H1 (cell line): ENCODE measurements around the gene TTC22. TPM values are rescaled to one million over a fixed set of nuclear protein-coding genes. Genes with fewer than 3 reads are reported as not detected.

Experiments
- CTCF ChIA-PET: fragments of 300-600 bp; sonication (Branson Sonifier 250); formaldehyde crosslinking; loops from one replicate; lab custom pipeline; 2021; ENCODE audit not compliant: partially characterized antibody; lab: Charles Lee
- POLR2A ChIA-PET: fragments of 300-600 bp; sonication (Branson Sonifier 250); formaldehyde crosslinking; loops from one replicate; lab custom pipeline; 2021; ENCODE audit warnings: inconsistent platforms; ENCODE audit not compliant: partially characterized antibody; lab: Charles Lee
- DNase-seq, 2 experiments: peaks; one replicate each; pipeline versions ENCODE4 v3.0.0 to v3.0.0-alpha.2; 2010 to 2022; ENCODE audit warnings: low spot score in 2 of 2, low read depth in 1 of 2, mixed read lengths in 1 of 2
- FAIRE-seq: peaks from 2 replicates; lab custom pipeline; 2011; peaks lifted over from hg19 to GRCh38; lab: Jason Lieb, UNC
- H2AFZ ChIP-seq: 2 replicates; pipeline ENCODE4 v1.8.1; 2012; ENCODE audit warnings: low read length, inconsistent platforms
- H2AK5ac ChIP-seq: 2 replicates; pipeline ENCODE4 v1.6.1; 2013; ENCODE audit warnings: low read depth, low read length
- H2BK120ac ChIP-seq: replicated peaks from 2 replicates; pipeline ENCODE3; 2013; ENCODE audit warnings: low read depth, low read length, inconsistent platforms
- H2BK12ac ChIP-seq: 2 replicates; pipeline ENCODE4 v1.6.1; 2013; ENCODE audit warnings: low read depth, low read length
- H2BK15ac ChIP-seq: 2 replicates; pipeline ENCODE4 v1.6.1; 2013; ENCODE audit warnings: low read length
- H2BK20ac ChIP-seq: 2 replicates; pipeline ENCODE4 v1.6.1; 2013; ENCODE audit warnings: low read length
- H2BK5ac ChIP-seq: 2 replicates; pipeline ENCODE4 v1.6.1; 2013; ENCODE audit warnings: low read depth, low read length
- H3K14ac ChIP-seq: 2 replicates; pipeline ENCODE4 v1.6.1; 2013; ENCODE audit warnings: inconsistent platforms; ENCODE audit not compliant: insufficient read length
- H3K18ac ChIP-seq: 2 replicates; pipeline ENCODE4 v1.6.1; 2013; ENCODE audit warnings: low read length; ENCODE audit errors: extremely low read depth
- H3K23ac ChIP-seq: 2 replicates; pipeline ENCODE4 v1.6.1; 2013; ENCODE audit warnings: inconsistent platforms; ENCODE audit not compliant: insufficient read length
- H3K23me2 ChIP-seq: 2 replicates; pipeline ENCODE4 v1.6.1; 2013; ENCODE audit warnings: low read depth, low read length
- H3K27ac ChIP-seq: 2 replicates; pipeline ENCODE4 v1.6.1; 2011; ENCODE audit warnings: low read depth, low read length, inconsistent platforms
- H3K27me3 ChIP-seq, 4 experiments: replicated peaks in 1 of 4; 1 replicate in 1 of 4; 2 replicates in 3 of 4; pipeline versions ENCODE4 v1.6.1 to v1.8.1; 2011 to 2013; ENCODE audit warnings: low read length in 3 of 4, mild to moderate bottlenecking in 3 of 4, inconsistent platforms in 2 of 4, mixed read lengths in 2 of 4, moderate library complexity in 1 of 4; ENCODE audit not compliant: control insufficient read depth in 3 of 4, insufficient read depth in 3 of 4; ENCODE audit errors: extremely low read depth in 1 of 4
- H3K36me3 ChIP-seq, 4 experiments: 2 replicates each; pipeline versions ENCODE4 v1.6.1 to v1.8.1; 2011 to 2013; ENCODE audit warnings: mild to moderate bottlenecking in 4 of 4, low read length in 3 of 4, moderate library complexity in 2 of 4, control low read depth in 1 of 4, inconsistent platforms in 1 of 4; ENCODE audit not compliant: insufficient read depth in 4 of 4, control insufficient read depth in 2 of 4
- H3K4ac ChIP-seq: replicated peaks from 2 replicates; pipeline ENCODE3; 2013; ENCODE audit warnings: low read length, low read depth, mixed read lengths, inconsistent platforms; ENCODE audit not compliant: insufficient read length
- H3K4me1 ChIP-seq, 4 experiments: replicated peaks in 1 of 4; 1 replicate in 1 of 4; 2 replicates in 3 of 4; pipeline versions ENCODE4 v1.6.1 to v1.8.1; 2011 to 2013; ENCODE audit warnings: low read length in 3 of 4, inconsistent platforms in 2 of 4, mixed read lengths in 1 of 4; ENCODE audit not compliant: insufficient read depth in 4 of 4, control insufficient read depth in 3 of 4
- H3K4me2 ChIP-seq, 2 experiments: 2 replicates each; pipeline versions ENCODE4 v1.6.1 to v1.8.1; 2011 to 2013; ENCODE audit warnings: low read depth in 2 of 2, low read length in 2 of 2, control low read depth in 1 of 2, inconsistent platforms in 1 of 2, mild to moderate bottlenecking in 1 of 2; ENCODE audit not compliant: insufficient read depth in 1 of 2
- H3K4me3 ChIP-seq, 4 experiments: fragments of 200-600, 300-600 bp in 1 of 4; sonication (generic), shearing (Covaris generic), sonication (Bioruptor Twin) in 1 of 4; 2 replicates each; pipeline versions ENCODE4 v1.5.1 to v1.8.1; 2011 to 2016; ENCODE audit warnings: low read length in 4 of 4, low read depth in 3 of 4, control low read depth in 2 of 4, inconsistent platforms in 2 of 4, mild to moderate bottlenecking in 2 of 4, mixed read lengths in 1 of 4, moderate library complexity in 1 of 4; ENCODE audit not compliant: insufficient read depth in 2 of 4; ENCODE audit errors: extremely low read depth in 1 of 4
- H3K56ac ChIP-seq: replicated peaks from 2 replicates; pipeline ENCODE3; 2013; ENCODE audit warnings: low read depth, mild to moderate bottlenecking, mixed read lengths, low read length, inconsistent platforms; ENCODE audit not compliant: insufficient read length
- H3K79me1 ChIP-seq: 2 replicates; pipeline ENCODE4 v1.6.1; 2013; ENCODE audit warnings: low read depth, low read length, control low read depth
- H3K79me2 ChIP-seq, 2 experiments: 2 replicates each; pipeline versions ENCODE4 v1.6.1 to v1.8.1; 2012 to 2013; ENCODE audit warnings: low read length in 2 of 2, mild to moderate bottlenecking in 2 of 2, inconsistent platforms in 1 of 2; ENCODE audit not compliant: insufficient read depth in 2 of 2, control insufficient read depth in 1 of 2
- H3K9ac ChIP-seq, 4 experiments: replicated peaks in 1 of 4; 1 replicate in 1 of 4; 2 replicates in 3 of 4; pipeline versions ENCODE4 v1.6.1 to v1.8.1; 2011 to 2013; ENCODE audit warnings: low read depth in 3 of 4, low read length in 3 of 4, control low read depth in 2 of 4, mild to moderate bottlenecking in 2 of 4, moderate library complexity in 2 of 4, inconsistent platforms in 1 of 4; ENCODE audit errors: extremely low read depth in 1 of 4
- H3K9me3 ChIP-seq, 2 experiments: 2 replicates each; pipeline versions ENCODE4 v1.6.1 to v1.8.1; 2012 to 2013; ENCODE audit warnings: mild to moderate bottlenecking in 2 of 2, moderate library complexity in 2 of 2, control low read depth in 1 of 2, inconsistent platforms in 1 of 2, low read depth in 1 of 2, low read length in 1 of 2, mixed read lengths in 1 of 2; ENCODE audit not compliant: insufficient read depth in 2 of 2
- H4K20me1 ChIP-seq, 2 experiments: replicated peaks in 1 of 2; 2 replicates each; pipeline versions ENCODE3 to v1.8.1; 2011 to 2013; ENCODE audit warnings: inconsistent platforms in 2 of 2, low read length in 2 of 2, mild to moderate bottlenecking in 1 of 2; ENCODE audit not compliant: insufficient read depth in 2 of 2, control insufficient read depth in 1 of 2
- H4K5ac ChIP-seq: 2 replicates; pipeline ENCODE4 v1.6.1; 2013; ENCODE audit warnings: low read length, low read depth, mixed read lengths, inconsistent platforms; ENCODE audit not compliant: insufficient read length
- H4K8ac ChIP-seq: 2 replicates; pipeline ENCODE4 v1.8.0; 2013; ENCODE audit warnings: mild to moderate bottlenecking, moderate library complexity, low read length, inconsistent platforms; ENCODE audit not compliant: insufficient read depth; ENCODE audit errors: extremely low read depth
- H4K91ac ChIP-seq: replicated peaks from 2 replicates; pipeline ENCODE3; 2013; ENCODE audit warnings: low read length, mixed read lengths, inconsistent platforms; ENCODE audit not compliant: insufficient read length
- CBX8 ChIP-seq: fragments of 300-800, 300-1000 bp; sonication (generic); IDR thresholded peaks from 2 replicates; pipeline ENCODE4 v1.7.1; 2016; ENCODE audit warnings: low read depth, low read length, borderline replicate concordance
- E2F6 ChIP-seq: IDR thresholded peaks from 2 replicates; pipeline ENCODE4 v1.6.1; 2012; ENCODE audit warnings: inconsistent platforms
- POLR2AphosphoS5 ChIP-seq: IDR thresholded peaks from 2 replicates; pipeline ENCODE4 v1.6.1; 2011; ENCODE audit warnings: low read depth, low read length
- RAD21 ChIP-seq, 2 experiments: IDR thresholded peaks in 1 of 2; conservative IDR thresholded peaks in 1 of 2; 2 replicates each; pipeline ENCODE4 v1.6.1; 2011; ENCODE audit warnings: low read depth in 2 of 2, low read length in 2 of 2, improper control_type of control experiment in 1 of 2, inconsistent platforms in 1 of 2, mild to moderate bottlenecking in 1 of 2, moderate library complexity in 1 of 2
- RNF2 ChIP-seq: fragments of 200-900, 300-1000 bp; sonication (generic); IDR thresholded peaks from 2 replicates; pipeline ENCODE4 v1.7.1; 2016; ENCODE audit warnings: borderline replicate concordance, low read depth, mild to moderate bottlenecking, antibody characterized with exemption, low read length; ENCODE audit not compliant: poor library complexity, severe bottlenecking; ENCODE audit errors: missing control alignments
- SIRT6 ChIP-seq: IDR thresholded peaks from one replicate; pipeline ENCODE4 v1.7.1; 2012; ENCODE audit warnings: low read length, inconsistent platforms
- WGBS, 2 experiments: shearing (Covaris generic) in 1 of 2; methylation state at CpG; one replicate each; pipeline versions ENCODE4 v1.1.6 to v1.1.7; 2013 to 2015; ENCODE audit warnings: low lambda C conversion rate in 2 of 2, mixed read lengths in 2 of 2, inconsistent platforms in 1 of 2, low coverage in 1 of 2, missing lambda C conversion rate in 1 of 2; ENCODE audit not compliant: insufficient replicate concordance in 2 of 2, insufficient coverage in 1 of 2, insufficient read length in 1 of 2; ENCODE audit errors: extremely low coverage in 1 of 2, missing lambda C conversion rate in 1 of 2; 5-methylcytosine and 5-hydroxymethylcytosine counted together
- polyA plus RNA-seq, 7 experiments: library from polyadenylated mRNA; depleted of rRNA in 3 of 7; stranded (reverse) in 5 of 7; unstranded in 2 of 7; fragments of >200 nt in 5 of 7; fragments of 200-250 nt in 2 of 7; gene quantifications; 1 replicate in 5 of 7; 2 replicates in 1 of 7; 4 replicates in 1 of 7; pipeline versions ENCODE4 v1.2.1 to v1.2.3, GENCODE V29; 2011 to 2013; ENCODE audit warnings: missing spikeins in 2 of 7, mixed read lengths in 2 of 7
- total RNA-seq: library from RNA; stranded (reverse); fragmentation: NEBNext Ultra II Directional; extraction: Animal tissue kit (Norgen Biotek cat#: 25700); gene quantifications from 2 replicates; pipeline ENCODE4 v1.2.1, GENCODE V29; 2021

TTC22 gene
- total and polyA plus RNA-seq, 2 of the 8 experiments (the other 6 are each of a cell fraction or from before 2014, with no cell fraction given): 1.00 to 1.6 TPM

GRCh38 chr1:54743416-54744226 is 57.5 kb downstream of the TTC22 start:
- Histone ChIP-seq H3K79me1 (no peaks in the 10 kb centered on the region), H2AK5ac (no peak overlapping the region), H2BK5ac (no peak overlapping the region), H3K9me3 (no peaks in the 10 kb centered on the region), H3K27me3 (no peaks in the 10 kb centered on the region), H3K9ac (no peak overlapping the region), H3K4ac (no peak overlapping the region), H3K23ac (no peak overlapping the region), H2BK15ac (no peak overlapping the region), H4K8ac (no peak overlapping the region), H3K18ac (no peak overlapping the region), H3K79me2 (no peaks in the 10 kb centered on the region), H3K56ac (no peak overlapping the region), H3K27ac (no peak overlapping the region), H4K5ac (no peak overlapping the region), H3K4me1 (no peaks in the 10 kb centered on the region), H3K14ac (no peak overlapping the region), H2BK20ac (no peak overlapping the region), H2AFZ (no peak overlapping the region), H3K23me2 (no peaks in the 10 kb centered on the region), H2BK12ac (no peak overlapping the region), H4K91ac (no peak overlapping the region), H4K20me1 (peaks cover 0 to 8% of the 10 kb centered on the region in 2 experiments), H2BK120ac (no peak overlapping the region), H3K4me2 (no peak overlapping the region), H3K4me3 (no peak overlapping the region), H3K36me3 (peaks cover 6 to 24% (median 20%) of the 10 kb centered on the region in 4 experiments; a peak in 7 of 8 replicates)
- ChIA-PET POLR2A (interaction anchor here (0.6 to 1.8 kb wide), 4 partner anchors 28 to 86 kb away, joined by 3 to 5 read pairs (median 4); partner anchors contain the start of gene TTC4), CTCF (interaction anchor here (1.7 to 2.3 kb wide), 3 partner anchors 19 to 48 kb away, joined by 4 to 19 read pairs (median 8); partner anchors contain the start of gene TTC4)
- WGBS, 2 experiments: 87% methylated on average over 12 of the region's 12 CpGs; no CpG with 5 or more reads in 1 of the 2 experiments
- no peak for DNase-seq
- no peak for FAIRE-seq
- TF ChIP-seq SIRT6 (no peak), RNF2 (no peak), POLR2AphosphoS5 (peak; percentile 41), CBX8 (no peak), RAD21 (IDR thresholded peaks at IDR 0.05 in 1 of 2, conservative IDR thresholded peaks at IDR 0.05 in 1 of 2; ENCODE audit: low read depth in 2 of 2, low read length in 2 of 2) (no peak), E2F6 (no peak)
